Measurements from ENCODE around the gene PPP1CC.
"Not testable (repeated sequence)": the region's sequence is repeated elsewhere in the genome, so short reads cannot be mapped to it uniquely, and the experiment has no call there.

PPP1CC gene

DNA sequence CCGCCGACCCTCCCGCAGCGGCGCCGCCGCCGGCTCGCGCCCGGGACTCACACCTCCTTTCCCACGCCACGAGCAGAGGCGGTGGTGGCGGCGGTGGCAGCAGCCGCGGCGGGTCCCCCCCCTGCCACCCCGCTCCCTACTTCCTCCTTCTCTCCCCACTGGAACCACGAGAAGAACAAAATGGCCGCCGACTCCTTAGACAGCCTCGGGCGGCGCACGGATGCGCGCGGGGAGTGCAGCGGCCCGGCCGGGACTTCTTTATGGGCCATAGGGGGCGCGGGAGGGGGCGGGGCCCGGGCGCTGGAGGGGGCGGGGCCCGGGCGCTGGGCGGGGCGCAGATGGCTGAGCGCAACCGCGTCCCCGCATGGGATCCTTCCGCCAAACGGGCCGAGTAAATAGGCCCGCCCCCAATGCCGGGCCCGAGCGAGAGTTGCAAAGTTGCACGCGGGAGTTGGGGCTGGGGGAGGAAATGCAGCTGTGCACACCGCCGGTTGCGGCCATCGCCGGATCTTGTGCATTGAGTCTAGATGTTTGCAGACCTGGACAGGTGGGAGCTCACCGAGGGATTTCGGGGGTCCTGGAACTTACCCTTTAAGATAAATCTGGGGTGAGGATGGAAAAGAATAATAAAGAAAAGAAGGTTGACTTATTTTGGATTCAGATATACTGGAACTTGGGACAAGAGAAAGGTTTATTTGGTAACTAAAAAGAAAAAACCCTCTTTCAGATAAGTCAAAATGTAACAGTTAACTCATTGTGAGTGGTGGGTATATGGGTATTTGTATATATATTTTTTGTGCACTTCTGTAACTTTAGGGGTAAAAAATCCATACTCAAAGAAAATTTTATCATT, at the start of gene PPP1CC:
PPP1CC (minus strand) TSS at position 174 of the 853 bp plus-strand sequence. CDS start 184 bp downstream, outside the sequence.
- DNase-seq (ENCODE audit: low read depth) = peak; percentile 83

DNA sequence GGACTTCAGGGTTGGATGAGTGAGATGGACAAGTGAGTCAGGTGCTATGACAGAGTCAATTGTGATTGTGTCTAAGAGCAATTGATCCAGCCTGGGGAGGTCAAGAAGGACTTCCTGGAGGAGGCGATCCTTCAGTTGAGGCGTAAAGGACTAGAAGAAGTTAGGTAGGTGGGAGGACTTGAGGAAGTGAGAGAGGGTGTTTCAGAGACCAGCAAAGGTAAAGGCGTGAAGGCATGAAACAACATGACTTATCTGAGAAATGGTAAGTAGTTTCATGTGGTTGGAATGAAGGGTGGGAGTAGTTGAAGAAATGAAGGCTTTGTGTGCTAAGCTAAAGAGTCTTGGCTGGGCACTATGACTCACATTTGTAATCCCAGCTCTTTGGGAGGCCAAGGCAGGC, 48.9 kb upstream of the PPP1CC start:
- no peak for DNase-seq (ENCODE audit: low read depth)

- no peak for DNase-seq (ENCODE audit: low read depth)
These were observed 47.6 kb upstream of the PPP1CC start for GRCh38 chr12:110790301-110790700.

DNA sequence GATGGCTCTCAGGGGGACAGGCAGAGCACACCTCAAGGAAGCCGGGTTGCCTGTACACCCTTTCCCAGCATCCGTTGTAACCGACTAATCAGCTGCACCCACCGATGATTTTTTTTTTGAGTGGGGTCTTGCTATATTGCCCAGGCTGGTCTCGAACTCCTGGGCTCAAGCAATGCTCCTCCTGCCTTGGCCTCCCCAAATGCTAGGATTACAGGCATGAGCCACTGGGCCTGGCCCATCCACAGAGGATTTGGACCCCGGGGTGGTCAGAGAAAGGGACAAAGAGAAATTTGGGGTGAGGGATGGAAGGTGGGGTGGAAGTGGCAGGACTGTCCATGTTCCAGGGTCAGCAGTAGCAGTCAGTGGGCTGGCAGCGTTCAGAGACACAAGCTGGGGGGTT, 43.3 kb upstream of the PPP1CC start:
- DNase-seq (ENCODE audit: low read depth) = no peak

- no peak for DNase-seq (ENCODE audit: low read depth)
These were observed 42.5 kb upstream of the PPP1CC start for GRCh38 chr12:110785240-110785639.

- no peak for DNase-seq (ENCODE audit: low read depth)
These were observed 40.2 kb upstream of the PPP1CC start for GRCh38 chr12:110782922-110783321.

- no peak for DNase-seq (ENCODE audit: low read depth)
These were observed 39.4 kb upstream of the PPP1CC start for GRCh38 chr12:110782094-110782493.

DNA sequence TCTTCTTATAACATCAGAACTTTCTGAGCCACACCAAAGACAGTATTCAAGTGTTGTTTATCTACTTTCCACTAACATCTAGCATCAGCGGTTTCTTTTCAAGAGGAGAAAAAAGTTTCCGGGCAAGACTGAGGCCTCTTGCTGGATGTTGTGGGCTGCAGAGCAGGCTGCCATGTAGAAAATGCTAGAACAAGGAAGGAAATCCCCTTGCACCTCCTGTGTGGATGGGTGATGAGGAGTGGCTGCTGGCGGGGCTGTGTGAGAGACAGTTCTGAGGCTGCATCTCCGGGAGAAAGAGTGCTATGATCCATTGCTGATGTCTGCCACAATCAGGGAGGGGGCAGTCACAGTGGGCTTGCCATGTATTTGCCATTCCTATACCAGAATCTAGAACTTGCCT, 37.8 kb upstream of the PPP1CC start:
- DNase-seq (ENCODE audit: low read depth) = no peak

DNA sequence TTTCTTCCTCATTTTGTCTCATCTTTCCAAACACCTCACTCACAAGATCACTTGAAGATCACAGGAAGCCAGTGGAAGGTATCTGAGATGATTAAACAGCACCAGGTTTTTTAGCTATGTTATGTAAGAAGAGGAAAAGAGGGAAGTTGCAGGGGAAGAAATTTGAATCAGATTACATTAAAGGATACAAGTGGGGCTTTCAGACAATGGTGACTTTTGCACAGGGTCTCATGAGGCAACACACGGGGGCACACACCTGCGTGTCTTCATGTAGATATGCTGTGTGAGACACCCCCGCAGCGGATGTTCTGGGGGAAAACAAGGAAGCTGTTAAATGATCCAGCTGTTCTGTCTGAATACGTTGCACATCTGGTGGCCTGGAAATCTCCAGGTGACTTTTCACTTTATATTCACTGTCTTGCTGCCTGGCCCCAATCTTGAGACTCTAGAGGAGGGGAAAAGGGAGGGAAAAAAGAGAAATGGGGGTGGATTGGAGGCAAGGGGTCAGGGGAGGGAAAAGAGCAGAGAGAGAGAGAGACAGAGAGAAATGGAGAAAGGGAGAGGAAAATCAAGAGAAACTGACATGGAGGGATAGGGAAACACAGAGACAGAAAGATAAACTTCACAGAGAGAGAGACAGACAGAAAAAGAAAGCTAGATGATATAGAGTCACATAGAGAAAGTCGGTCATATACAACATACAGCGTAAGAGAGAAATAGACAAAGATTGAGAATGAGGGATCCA, 36.3 kb upstream of the PPP1CC start:
- no peak for DNase-seq (ENCODE audit: low read depth)

DNA sequence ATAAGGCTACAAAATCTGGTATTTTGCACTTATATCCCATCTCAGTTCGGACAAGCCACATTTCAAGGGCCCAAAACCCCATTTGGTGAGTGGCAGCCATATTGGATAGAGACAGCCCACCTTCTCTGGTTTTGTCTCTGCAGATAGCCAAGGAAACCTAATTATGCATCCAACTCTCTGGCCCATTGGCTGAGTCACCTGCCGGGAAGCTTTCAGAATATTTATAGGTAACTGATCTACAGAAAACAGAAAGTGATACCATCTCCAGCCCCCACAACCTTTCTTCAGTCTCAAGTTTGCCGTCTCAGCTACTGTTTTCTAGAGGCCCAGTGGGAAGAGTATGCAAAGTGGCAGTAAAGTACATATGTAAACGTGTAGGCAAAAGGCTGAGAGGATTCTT, 33.7 kb upstream of the PPP1CC start:
- peak; percentile 32 for DNase-seq (ENCODE audit: low read depth)

DNA sequence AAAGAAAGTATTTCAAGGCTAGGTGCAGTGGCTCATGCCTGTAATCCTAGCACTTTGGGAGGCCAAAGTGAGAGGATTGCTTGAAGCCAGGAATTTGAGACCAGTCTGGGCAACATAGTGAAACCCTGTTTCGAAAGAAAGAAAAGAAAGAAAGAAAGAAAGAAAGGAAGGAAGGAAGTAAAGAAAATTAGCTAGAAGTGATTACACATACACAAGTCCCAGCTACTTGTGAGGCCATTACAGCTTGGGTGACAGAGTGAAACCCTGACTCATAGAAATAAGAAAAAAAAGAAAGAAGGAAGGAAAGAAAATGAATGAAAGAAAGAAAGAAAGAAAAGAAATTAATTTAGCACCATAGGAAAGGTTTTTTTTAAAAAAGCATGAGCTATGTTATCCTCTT, 33.3 kb upstream of the PPP1CC start:
- no peak for DNase-seq (ENCODE audit: low read depth)

DNA sequence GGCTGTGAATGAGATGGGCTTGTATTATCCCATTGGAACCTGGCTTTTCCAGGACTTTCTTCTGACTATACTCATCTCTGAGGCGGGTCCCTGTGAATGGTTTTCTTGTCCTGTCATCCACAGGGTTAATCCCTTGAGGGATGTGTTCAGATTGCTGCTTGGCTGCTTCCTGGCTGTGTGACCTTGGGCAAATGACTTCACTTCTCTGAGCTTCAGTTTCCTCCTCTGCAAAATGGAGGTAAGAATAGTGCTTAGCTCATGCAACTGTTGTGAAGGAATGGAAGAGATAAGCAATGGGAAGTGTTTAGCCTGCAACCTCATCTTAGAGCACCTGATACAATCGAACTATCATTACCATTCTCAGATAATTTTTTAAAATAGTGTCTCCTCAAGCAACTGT, 32.1 kb upstream of the PPP1CC start:
- no peak for DNase-seq (ENCODE audit: low read depth)

DNA sequence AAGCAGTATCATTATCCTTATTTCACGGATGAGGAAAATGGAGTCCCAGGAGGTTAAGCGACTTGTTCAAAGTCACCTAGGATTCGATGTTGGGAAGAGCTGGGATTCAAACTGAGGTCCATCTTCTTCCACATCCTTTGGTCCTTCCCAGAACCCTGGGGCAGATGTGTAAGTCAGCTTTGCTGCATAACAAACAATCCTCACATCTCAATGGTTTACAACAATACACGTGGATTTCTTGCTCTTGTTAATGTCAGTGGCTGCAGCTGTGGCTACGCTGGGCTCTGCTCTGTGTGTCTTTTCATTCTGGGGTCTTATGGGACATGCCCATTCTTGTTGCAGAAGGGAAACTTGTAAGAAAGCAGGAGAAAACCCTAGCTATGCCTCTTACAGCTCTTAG, 26.3 kb upstream of the PPP1CC start:
- no peak for DNase-seq (ENCODE audit: low read depth)

DNA sequence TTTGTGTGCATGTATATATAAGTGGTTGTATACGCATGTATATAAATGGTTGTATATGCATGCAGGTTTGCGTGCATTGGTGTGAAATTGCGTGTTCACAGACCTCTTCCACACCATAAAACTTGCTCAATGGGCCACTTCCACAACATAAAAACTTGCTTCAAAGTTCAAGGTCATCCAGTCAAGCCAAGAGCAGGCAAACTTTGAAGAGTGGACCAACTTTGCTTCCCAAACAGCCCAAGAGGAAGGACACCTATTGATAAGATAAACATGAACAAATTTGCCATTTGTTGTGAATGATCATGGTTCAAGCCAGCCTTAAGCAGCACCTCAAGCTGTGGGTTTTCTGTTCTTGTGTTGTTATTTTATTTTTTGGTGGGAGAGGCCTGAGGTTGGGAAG, 25.2 kb upstream of the PPP1CC start:
- DNase-seq (ENCODE audit: low read depth) = no peak

- DNase-seq (ENCODE audit: low read depth) = no peak
These were observed 23.8 kb upstream of the PPP1CC start for GRCh38 chr12:110766311-110767154.

DNA sequence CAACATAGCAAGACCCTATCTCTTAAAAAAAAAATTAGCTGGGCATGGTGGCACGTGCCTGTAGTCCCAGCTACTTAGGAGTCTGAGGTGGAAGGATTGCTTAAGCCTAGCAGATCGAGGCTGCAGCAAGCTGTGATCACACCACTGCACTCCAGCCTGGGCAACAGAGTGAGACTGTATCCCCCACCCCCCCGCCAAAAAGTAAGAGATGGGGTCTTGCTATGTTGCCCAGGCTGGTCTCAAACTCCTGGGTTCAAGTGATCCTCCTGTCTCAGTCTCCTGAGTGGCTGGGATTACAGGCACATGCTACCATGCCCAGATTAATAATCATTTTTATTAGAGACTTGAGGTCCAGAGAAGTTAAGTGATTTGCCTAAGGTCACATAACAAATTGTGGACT, 22.9 kb upstream of the PPP1CC start:
- DNase-seq (ENCODE audit: low read depth) = not testable (repeated sequence)

- DNase-seq (ENCODE audit: low read depth) = no peak
These were observed 22.4 kb upstream of the PPP1CC start for GRCh38 chr12:110765111-110765510.

DNA sequence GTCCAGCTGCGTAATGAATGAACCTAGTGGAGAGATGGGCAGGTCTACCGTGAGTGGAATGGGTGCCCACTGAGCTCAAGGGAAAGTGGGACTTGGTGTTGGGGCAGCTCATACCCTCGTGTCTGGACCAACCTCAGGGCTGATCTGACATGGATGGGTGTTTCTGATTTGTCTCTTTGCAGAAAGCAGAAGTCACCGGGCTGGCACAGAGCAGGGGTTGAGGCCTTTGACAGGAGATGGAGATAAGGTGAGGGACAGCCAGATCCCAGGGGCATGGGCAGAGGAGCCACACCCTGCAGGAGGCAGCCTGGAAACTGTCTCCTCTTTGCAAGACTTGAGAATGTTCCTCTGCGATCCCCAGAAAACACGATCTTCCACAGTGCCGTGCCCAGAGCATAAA, 20.9 kb upstream of the PPP1CC start:
- no peak for DNase-seq (ENCODE audit: low read depth)

- DNase-seq (ENCODE audit: low read depth) = no peak
These were observed 20.2 kb upstream of the PPP1CC start for GRCh38 chr12:110762891-110763290.

GRCh38 chr12:110760204-110760609, 17.5 kb upstream of the PPP1CC start:
- DNase-seq (ENCODE audit: low read depth) = no peak

DNA sequence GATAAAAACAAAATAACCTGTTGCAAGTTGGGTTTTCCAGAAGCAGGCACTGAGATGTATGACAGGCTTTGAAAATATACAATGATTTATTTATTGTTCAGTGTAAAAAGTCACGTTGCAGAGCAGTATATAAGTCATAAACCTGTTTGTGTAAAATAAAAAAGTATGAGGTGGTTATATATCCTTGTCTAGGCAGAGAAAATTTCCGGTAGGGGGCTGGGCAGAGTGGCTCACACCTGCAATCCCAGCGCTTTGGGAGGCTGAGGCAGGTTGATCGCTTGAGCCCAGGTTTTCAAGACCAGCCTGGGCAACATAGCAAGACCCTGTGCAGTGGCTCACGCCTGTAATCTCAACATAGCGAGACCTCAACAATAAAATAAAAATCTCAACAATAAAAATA, 16.2 kb upstream of the PPP1CC start:
- DNase-seq (ENCODE audit: low read depth) = no peak

DNA sequence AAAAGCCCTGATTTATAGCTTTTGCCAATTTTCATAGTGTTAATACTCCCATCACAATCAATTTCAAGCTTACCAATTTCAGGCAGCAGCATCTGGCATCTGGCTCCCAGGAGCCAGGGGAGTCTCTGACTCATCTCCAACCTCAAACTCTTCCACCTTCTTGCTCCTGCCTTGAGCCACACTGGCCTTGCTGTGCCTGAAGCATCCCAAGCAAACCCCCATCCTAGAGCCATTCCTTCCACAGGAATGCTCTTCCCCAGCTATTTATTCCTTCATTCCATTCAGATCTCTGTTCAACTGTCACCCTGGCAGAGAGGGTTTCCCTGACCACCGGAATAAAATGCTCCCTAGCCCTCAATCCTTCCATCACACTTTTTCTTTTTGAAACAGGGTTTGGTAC, 13.9 kb upstream of the PPP1CC start:
- DNase-seq (ENCODE audit: low read depth) = no peak
